ENCODE measurements around the gene DNAJB9.

DNA sequence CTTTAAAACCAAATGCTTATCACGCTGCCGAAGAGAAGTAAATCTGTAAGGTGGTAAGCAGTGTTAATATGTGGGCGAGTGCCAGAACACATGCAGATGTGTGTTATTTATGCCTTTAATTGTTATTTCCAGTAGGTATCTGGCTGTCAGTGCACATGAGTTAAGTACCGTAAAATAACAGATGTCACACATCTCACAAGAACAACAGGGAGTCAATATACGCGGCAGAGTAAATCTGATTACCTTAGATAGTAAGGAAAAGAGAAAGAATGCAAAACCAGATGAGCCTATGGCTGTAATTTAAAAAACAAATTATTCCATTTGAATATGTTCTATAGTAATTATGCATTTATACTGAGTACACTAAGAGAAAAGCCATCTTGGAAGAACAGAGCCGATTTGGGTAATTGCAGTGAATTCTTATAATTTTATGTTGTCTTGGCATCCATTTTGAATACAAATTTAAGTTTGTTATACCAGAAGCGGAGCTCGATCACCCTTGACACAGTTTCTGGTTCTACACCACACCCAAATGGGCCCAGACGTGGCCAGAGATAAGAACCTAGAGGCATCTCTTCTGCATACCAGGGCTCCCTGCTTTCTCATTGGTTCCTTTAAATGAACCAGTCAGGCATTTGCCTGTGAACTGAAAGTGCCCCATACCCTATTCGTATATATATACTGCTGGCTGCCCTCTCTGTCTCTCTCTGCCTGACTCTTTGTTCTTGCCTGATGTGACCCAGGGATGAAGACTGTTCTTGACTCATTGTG is 34.8 kb downstream of the DNAJB9 start:
- TF ChIP-seq TOX (CRISPR knock-in tag; IDR thresholded peaks at IDR 0.05; ENCODE audit: borderline replicate concordance) (no peak), ESRRG (CRISPR knock-in tag; IDR thresholded peaks at IDR 0.05) (no peak)
